GM23248 (cell line): Measurements from ENCODE around the gene PHKA2. TPM values are rescaled to one million over a fixed set of nuclear protein-coding genes. Genes with fewer than 3 reads are reported as not detected.

Experiments used
- DNase-seq: peaks from one replicate; pipeline ENCODE4 v3.0.0-alpha.2; 2015
- H2AFZ ChIP-seq: fragments of 200-600 bp; sonication (generic); 2 replicates; pipeline ENCODE4 v1.6.1; 2016; ENCODE audit warnings: antibody characterized with exemption
- H3F3A ChIP-seq: fragments of 200-600 bp; sonication (generic); 2 replicates; pipeline ENCODE4 v1.6.1; 2016; ENCODE audit warnings: mild to moderate bottlenecking, antibody characterized with exemption, mixed run types; ENCODE audit not compliant: insufficient read depth
- H3K27ac ChIP-seq: fragments of 200-600 bp; sonication (generic); 2 replicates; pipeline ENCODE4 v1.5.1; 2016; ENCODE audit warnings: mild to moderate bottlenecking
- H3K27me3 ChIP-seq: fragments of 200-600 bp; sonication (generic); replicated peaks from 2 replicates; pipeline ENCODE4 v1.6.1; 2016; ENCODE audit warnings: mild to moderate bottlenecking; ENCODE audit not compliant: insufficient read depth
- H3K36me3 ChIP-seq: fragments of 200-600 bp; sonication (generic); 2 replicates; pipeline ENCODE4 v1.6.1; 2016; ENCODE audit warnings: low read depth, mild to moderate bottlenecking
- H3K4me1 ChIP-seq: fragments of 200-600 bp; sonication (generic); 2 replicates; pipeline ENCODE4 v1.6.1; 2016; ENCODE audit warnings: mild to moderate bottlenecking; ENCODE audit not compliant: insufficient read depth
- H3K4me2 ChIP-seq: fragments of 200-600 bp; sonication (generic); one replicate; pipeline ENCODE4 v1.6.1; 2016; ENCODE audit warnings: mild to moderate bottlenecking; ENCODE audit not compliant: unreplicated experiment
- H3K4me3 ChIP-seq: fragments of 200-600 bp; sonication (generic); 2 replicates; pipeline ENCODE4 v1.5.1; 2016; ENCODE audit warnings: mild to moderate bottlenecking
- H3K79me2 ChIP-seq: fragments of 200-600 bp; sonication (generic); 2 replicates; pipeline ENCODE4 v1.6.1; 2016; ENCODE audit warnings: mild to moderate bottlenecking; ENCODE audit not compliant: insufficient read depth
- H3K9ac ChIP-seq: fragments of 200-600 bp; sonication (generic); 2 replicates; pipeline ENCODE4 v1.6.1; 2016; ENCODE audit warnings: mild to moderate bottlenecking
- H3K9me2 ChIP-seq: fragments of 200-600 bp; sonication (generic); 2 replicates; pipeline ENCODE4 v1.6.1; 2016; ENCODE audit warnings: mixed run types, mild to moderate bottlenecking, moderate library complexity; ENCODE audit not compliant: insufficient read depth
- H3K9me3 ChIP-seq: fragments of 200-600 bp; sonication (generic); one replicate; pipeline ENCODE4 v1.6.1; 2017; ENCODE audit warnings: low read depth
- H4K20me1 ChIP-seq: fragments of 200-600 bp; sonication (generic); 2 replicates; pipeline ENCODE4 v1.6.0; 2016; ENCODE audit not compliant: insufficient read depth
- EZH2 ChIP-seq: fragments of 200-600 bp; sonication (generic); IDR thresholded peaks from 2 replicates; pipeline ENCODE4 v1.6.1; 2018; ENCODE audit warnings: antibody characterized with exemption, mild to moderate bottlenecking; ENCODE audit not compliant: insufficient read depth, poor library complexity, severe bottlenecking
- EZH2phosphoT487 ChIP-seq: fragments of 200-600 bp; sonication (generic); IDR thresholded peaks from 2 replicates; pipeline ENCODE4 v1.6.1; 2018; ENCODE audit warnings: antibody characterized with exemption, moderate library complexity, mild to moderate bottlenecking, low read depth; ENCODE audit not compliant: insufficient read depth
- WGBS, 2 experiments: methylation state at CpG; one replicate each; pipeline ENCODE4 v1.1.6; 2015 to 2017; ENCODE audit warnings: low lambda C conversion rate in 2 of 2, low coverage in 1 of 2; ENCODE audit errors: missing lambda C conversion rate in 2 of 2; 5-methylcytosine and 5-hydroxymethylcytosine counted together
- in situ Hi-C: fragments of 300-500 bp; cut with MboI; formaldehyde crosslinking; loops from 2 replicates; pipeline ENCODE4 v1.15.0; 2020
- polyA plus RNA-seq: library from polyadenylated mRNA; unstranded; fragments of >200 nt; fragmentation: Nextera tagmentation; extraction: Ambion mirVana; gene quantifications from 2 replicates; pipeline ENCODE4 v1.2.1, GENCODE V29; 2016
- total RNA-seq: library from RNA; depleted of rRNA; stranded (reverse); fragments of >200 nt; shearing (Covaris generic); gene quantifications from 2 replicates; pipeline ENCODE4 v1.2.3, GENCODE V29; 2014

Gene PHKA2
- total and polyA plus RNA-seq, 2 experiments from 2014 or later = 6.8 to 9.9 TPM

DNA sequence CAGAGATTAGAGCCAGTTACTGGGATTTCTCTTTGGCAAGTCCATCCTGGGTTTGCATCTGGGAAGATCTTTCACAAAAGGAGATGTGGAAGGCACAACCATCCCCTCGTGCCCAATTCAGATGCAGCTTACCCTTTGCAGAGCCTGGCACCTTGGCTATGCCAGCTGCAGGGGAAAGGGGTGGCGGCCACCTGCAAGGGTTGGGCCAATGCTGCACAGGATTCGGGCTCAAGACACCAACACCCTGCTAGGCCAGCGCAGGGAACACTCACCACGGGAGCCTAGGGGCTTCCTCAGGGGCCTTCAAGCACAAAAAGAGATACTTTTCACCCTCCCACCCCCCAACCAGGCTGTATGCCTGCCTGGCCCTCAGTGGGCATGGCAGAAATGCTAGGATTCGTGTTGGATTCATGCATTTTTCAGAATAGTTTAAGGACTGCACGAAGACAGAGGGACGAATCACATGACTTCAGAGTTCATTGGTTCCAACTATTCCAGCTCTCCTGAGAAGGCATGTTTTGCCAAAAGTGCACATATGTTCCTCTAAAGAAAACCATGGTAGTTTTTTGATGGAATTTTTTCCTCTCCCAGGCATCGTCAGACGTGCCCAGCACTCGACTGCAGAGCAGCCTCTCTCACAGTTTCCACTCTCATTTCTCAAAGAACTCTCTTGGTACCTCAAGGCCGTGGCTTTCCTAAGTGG is 94.4 kb downstream of the PHKA2 start:
- H3K9me2 ChIP-seq = no peaks in the 10 kb centered on the region
- H3F3A ChIP-seq = no peaks in the 10 kb centered on the region
- no peak for TF ChIP-seq EZH2
- no peak for TF ChIP-seq EZH2phosphoT487
- no peak for DNase-seq
- H3K36me3 ChIP-seq = no peaks in the 10 kb centered on the region
- H3K27ac ChIP-seq = no peak overlapping the region
- H4K20me1 ChIP-seq = no peaks in the 10 kb centered on the region
- no peak overlapping the region for H2AFZ ChIP-seq
- H3K27me3 ChIP-seq = no peaks in the 10 kb centered on the region
- in situ Hi-C loops = loop anchor here (10.0 kb wide), 1 partner anchor 495 kb away; no protein-coding TSS in a partner anchor
- H3K9me3 ChIP-seq = no peaks in the 10 kb centered on the region
- WGBS, 2 experiments = 81 to 86% methylated on average over 11 to 12 of the region's 12 CpGs
- no peaks in the 10 kb centered on the region for H3K79me2 ChIP-seq
- H3K9ac ChIP-seq = no peak overlapping the region
- H3K4me2 ChIP-seq = no peak overlapping the region
- 0 out of 2 replicates have a peak, but pooled peaks cover 6% of the 10 kb centered on the region for H3K4me1 ChIP-seq
- no peak overlapping the region for H3K4me3 ChIP-seq

GRCh38 chrX:18888281-18888680 is 95.6 kb downstream of the PHKA2 start:
- Histone ChIP-seq H2AFZ (no peak overlapping the region), H3K27ac (no peak overlapping the region), H4K20me1 (no peaks in the 10 kb centered on the region), H3K36me3 (no peaks in the 10 kb centered on the region), H3K79me2 (no peaks in the 10 kb centered on the region), H3F3A (no peaks in the 10 kb centered on the region), H3K4me2 (no peak overlapping the region), H3K9me2 (no peaks in the 10 kb centered on the region), H3K9me3 (no peaks in the 10 kb centered on the region), H3K9ac (no peak overlapping the region), H3K27me3 (no peaks in the 10 kb centered on the region), H3K4me3 (no peak overlapping the region), H3K4me1 (0 out of 2 replicates have a peak, but pooled peaks cover 6% of the 10 kb centered on the region)
- 89% methylated on average over 3 to 4 of the region's 4 CpGs for WGBS, 2 experiments
- in situ Hi-C loops = no loop called here
- DNase-seq = no peak
- TF ChIP-seq EZH2phosphoT487 (no peak), EZH2 (no peak)

GRCh38 chrX:18887825-18888212 is 96.1 kb downstream of the PHKA2 start:
- in situ Hi-C loops = no loop called here
- no peak overlapping the region for H3K4me3 ChIP-seq
- WGBS, 2 experiments = 2 to 29% methylated on average over 4 to 6 of the region's 6 CpGs

DNA sequence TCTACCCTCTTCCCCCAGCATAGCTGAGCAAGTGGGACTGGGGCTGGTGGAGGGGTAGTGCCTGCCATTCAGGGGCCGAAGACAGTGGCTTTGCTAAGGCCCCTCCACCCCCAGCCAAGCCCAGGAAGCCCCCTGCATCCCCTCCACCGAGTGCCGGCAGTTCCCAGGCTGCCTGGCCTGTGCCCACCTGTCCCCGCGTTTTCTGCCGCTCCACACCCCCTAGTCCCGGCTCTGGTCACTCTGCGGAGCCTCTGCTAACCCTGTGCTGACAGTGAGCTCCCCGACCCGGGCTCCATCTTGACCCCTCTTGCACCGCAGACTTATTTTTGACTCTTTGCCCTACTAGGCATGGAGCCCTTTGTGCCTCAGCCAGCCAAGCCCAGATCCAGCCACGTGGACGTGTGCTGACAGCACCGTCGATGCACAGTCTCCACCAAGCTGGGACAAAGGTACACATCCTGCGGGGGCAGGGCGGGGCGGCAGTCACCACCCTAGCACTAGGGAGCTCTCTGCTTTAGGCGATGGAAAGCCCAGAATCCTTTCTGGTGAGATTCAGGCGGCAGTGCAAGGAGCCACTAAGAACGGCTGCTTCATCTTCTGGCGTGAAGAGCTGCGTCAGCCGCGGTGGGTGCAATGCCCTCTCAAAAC is 96.6 kb downstream of the PHKA2 start:
- no peaks in the 10 kb centered on the region for H3K9me2 ChIP-seq
- H3K9me3 ChIP-seq = no peaks in the 10 kb centered on the region
- H3K79me2 ChIP-seq = no peaks in the 10 kb centered on the region
- no peaks in the 10 kb centered on the region for H3F3A ChIP-seq
- H3K4me3 ChIP-seq = peak overlapping the region; percentile 71
- peak; percentile 36 for DNase-seq
- H4K20me1 ChIP-seq = no peaks in the 10 kb centered on the region
- 0 out of 2 replicates have a peak, but pooled peaks cover 6% of the 10 kb centered on the region for H3K4me1 ChIP-seq
- H3K9ac ChIP-seq = peak overlapping the region; percentile 58; the same call in 1 of the 2 replicates
- H3K27me3 ChIP-seq = no peaks in the 10 kb centered on the region
- peak overlapping the region; percentile 85 for H3K4me2 ChIP-seq
- no peaks in the 10 kb centered on the region for H3K36me3 ChIP-seq
- TF ChIP-seq EZH2 = no peak
- TF ChIP-seq EZH2phosphoT487 = no peak
- in situ Hi-C loops = no loop called here
- H2AFZ ChIP-seq = peak overlapping the region; percentile 81
- H3K27ac ChIP-seq = no peak overlapping the region
- WGBS, 2 experiments = 9 to 12% methylated on average over 14 to 25 of the region's 25 CpGs

More at GRCh38 chrX:18887825-18888212, 96.1 kb downstream of the PHKA2 start:
- H2AFZ ChIP-seq = no peak overlapping the region
- no peak overlapping the region for H3K9ac ChIP-seq
- H3K4me1 ChIP-seq = 0 out of 2 replicates have a peak, but pooled peaks cover 6% of the 10 kb centered on the region
- no peaks in the 10 kb centered on the region for H3K36me3 ChIP-seq
- no peaks in the 10 kb centered on the region for H3K27me3 ChIP-seq
- no peaks in the 10 kb centered on the region for H3K79me2 ChIP-seq
- TF ChIP-seq EZH2phosphoT487 (no peak), EZH2 (no peak)
- no peak overlapping the region for H3K4me2 ChIP-seq
- no peaks in the 10 kb centered on the region for H4K20me1 ChIP-seq
- H3F3A ChIP-seq = no peaks in the 10 kb centered on the region
- no peaks in the 10 kb centered on the region for H3K9me2 ChIP-seq
- no peaks in the 10 kb centered on the region for H3K9me3 ChIP-seq
- no peak overlapping the region for H3K27ac ChIP-seq
- DNase-seq = no peak
